Panc1 (cell line): ENCODE data around the gene GEMIN7. TPM values are rescaled to one million over a fixed set of nuclear protein-coding genes. Genes with fewer than 3 reads are reported as not detected.

ENCODE experiments used
- ATAC-seq: fragments of 200-7000 bp; cut with Tn5 transposase; 2 replicates; pipeline ENCODE4 v1.9.1; 2020; ENCODE audit warnings: mild to moderate bottlenecking, moderate library complexity
- BruUV-seq: library from RNA; stranded (reverse); fragments of 400-500 nt; replicated peaks from 2 replicates; lab custom pipeline; 2021; lab: Mats Ljungman, UMichigan
- CTCF ChIA-PET: fragments of 300-600 bp; sonication (Branson Sonifier 250); formaldehyde crosslinking; loops from one replicate; lab custom pipeline; 2022; ENCODE audit warnings: antibody characterized with exemption; lab: Charles Lee
- POLR2A ChIA-PET: fragments of 300-600 bp; sonication (Branson Sonifier 250); formaldehyde crosslinking; loops from one replicate; lab custom pipeline; 2022; ENCODE audit warnings: antibody characterized with exemption; lab: Charles Lee
- DNase-seq: peaks from one replicate; pipeline ENCODE4 v3.0.0-alpha.2; 2010; ENCODE audit warnings: low read depth, low spot score
- H3K27ac ChIP-seq: 2 replicates; pipeline ENCODE4 v1.5.1; 2011; ENCODE audit warnings: mild to moderate bottlenecking, low read length, inconsistent platforms
- H3K27me3 ChIP-seq: fragments of 200-500 bp; sonication (Bioruptor generic); 2 replicates; pipeline ENCODE4 v1.6.0; 2014; ENCODE audit warnings: low read length, inconsistent platforms; ENCODE audit not compliant: control insufficient read depth, insufficient read depth
- H3K36me3 ChIP-seq: fragments of 200-500 bp; sonication (Bioruptor generic); 2 replicates; pipeline ENCODE4 v1.5.1; 2014; ENCODE audit warnings: inconsistent platforms, mild to moderate bottlenecking, low read length, moderate library complexity; ENCODE audit not compliant: control insufficient read depth, insufficient read depth
- H3K4me1 ChIP-seq: 2 replicates; pipeline ENCODE4 v1.5.1; 2011; ENCODE audit warnings: inconsistent platforms, mild to moderate bottlenecking, low read length, moderate library complexity; ENCODE audit not compliant: control insufficient read depth, insufficient read depth
- H3K4me3 ChIP-seq, 2 experiments: 2 replicates each; pipeline ENCODE4 v1.5.1; 2011 to 2012; ENCODE audit warnings: low read depth in 2 of 2, low read length in 2 of 2, mild to moderate bottlenecking in 2 of 2, inconsistent platforms in 1 of 2, moderate library complexity in 1 of 2
- H3K9me3 ChIP-seq: fragments of 200-500 bp; sonication (Bioruptor generic); 2 replicates; pipeline ENCODE4 v1.5.1; 2014; ENCODE audit warnings: low read depth, mild to moderate bottlenecking, inconsistent platforms, low read length, moderate library complexity; ENCODE audit not compliant: control insufficient read depth, insufficient read depth
- POLR2AphosphoS5 ChIP-seq: IDR thresholded peaks from 2 replicates; pipeline ENCODE4 v1.6.1; 2012; ENCODE audit warnings: mild to moderate bottlenecking, low read depth, low read length, moderate library complexity
- SIN3A ChIP-seq: IDR thresholded peaks from 2 replicates; pipeline ENCODE4 v1.6.1; 2012; ENCODE audit warnings: low read depth, mild to moderate bottlenecking, low read length, moderate library complexity, borderline replicate concordance; ENCODE audit not compliant: insufficient read depth
- TCF7L2 ChIP-seq: IDR thresholded peaks from 2 replicates; pipeline ENCODE4 v1.6.1; 2011; ENCODE audit warnings: mild to moderate bottlenecking, low read depth, low read length, inconsistent platforms
- in situ Hi-C: cut with HindIII; loops from 2 replicates; pipeline ENCODE4 v1.10.0; 2016; ENCODE audit warnings: low sequenced_read_pairs, low pct_unique_long_range_greater_than_20kb
- intact Hi-C: fragments of 100-400 bp; cut with micrococcal nuclease; formaldehyde crosslinking; loops from one replicate; pipeline ENCODE4 v1.10.0; 2022; ENCODE audit not compliant: unreplicated experiment
- total RNA-seq: library from RNA; stranded (reverse); gene quantifications from one replicate; pipeline ENCODE4 v1.2.1, GENCODE V29; 2021; ENCODE audit not compliant: unreplicated experiment
- TF ChIP-seq, protein P1 (sequence below), 2 experiments: IDR thresholded peaks; 2 replicates each; pipeline ENCODE4 v1.6.1; 2011 to 2012; ENCODE audit warnings: low read depth in 2 of 2, control low read depth in 1 of 2, low read length in 1 of 2, mild to moderate bottlenecking in 1 of 2, moderate library complexity in 1 of 2; ENCODE audit not compliant: insufficient read depth in 1 of 2
- TF ChIP-seq, protein P2 (sequence below): fragments of 450-650 bp; IDR thresholded peaks from 2 replicates; pipeline ENCODE4 v1.5.1; 2017; ENCODE audit warnings: mild to moderate bottlenecking

The GEMIN7 gene
- total RNA-seq, 1 experiment from 2014 or later, result 29.5 TPM

DNA sequence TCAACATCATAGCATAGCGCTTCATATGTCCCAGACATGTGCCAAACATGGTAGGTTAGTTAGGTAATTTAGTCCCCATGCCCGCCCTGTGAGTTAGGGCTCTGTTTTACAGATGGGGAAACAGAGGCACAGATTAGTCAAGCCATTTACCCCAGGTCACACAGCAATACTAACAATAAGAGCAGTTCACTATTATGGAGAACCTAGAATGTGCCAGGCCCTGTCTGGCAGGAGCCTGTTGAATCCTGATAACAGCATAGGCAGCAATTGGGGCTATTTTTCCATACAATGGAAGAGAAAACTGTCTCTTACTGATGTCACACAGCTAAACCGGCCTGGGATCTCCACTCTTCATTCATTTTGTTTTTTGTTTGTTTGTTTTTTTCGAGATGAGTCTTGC lies 7.4 kb downstream of the GEMIN7 start:
- intact Hi-C loops (no loop called here), in situ Hi-C loops (no loop called here)
- BruUV-seq, result no TSS peak
- ATAC-seq, result no peak
- no peak for DNase-seq
- Histone ChIP-seq H3K4me1 (peaks cover 5% of the 10 kb centered on the region; the same call in 1 of the 2 replicates), H3K9me3 (no peaks in the 10 kb centered on the region), H3K4me3 (no peak overlapping the region), H3K27me3 (no peaks in the 10 kb centered on the region), H3K27ac (no peak overlapping the region), H3K36me3 (no peaks in the 10 kb centered on the region)
- TF ChIP-seq SIN3A (no peak), TCF7L2 (no peak), POLR2AphosphoS5 (no peak)
- TF ChIP-seq, protein P1, sequence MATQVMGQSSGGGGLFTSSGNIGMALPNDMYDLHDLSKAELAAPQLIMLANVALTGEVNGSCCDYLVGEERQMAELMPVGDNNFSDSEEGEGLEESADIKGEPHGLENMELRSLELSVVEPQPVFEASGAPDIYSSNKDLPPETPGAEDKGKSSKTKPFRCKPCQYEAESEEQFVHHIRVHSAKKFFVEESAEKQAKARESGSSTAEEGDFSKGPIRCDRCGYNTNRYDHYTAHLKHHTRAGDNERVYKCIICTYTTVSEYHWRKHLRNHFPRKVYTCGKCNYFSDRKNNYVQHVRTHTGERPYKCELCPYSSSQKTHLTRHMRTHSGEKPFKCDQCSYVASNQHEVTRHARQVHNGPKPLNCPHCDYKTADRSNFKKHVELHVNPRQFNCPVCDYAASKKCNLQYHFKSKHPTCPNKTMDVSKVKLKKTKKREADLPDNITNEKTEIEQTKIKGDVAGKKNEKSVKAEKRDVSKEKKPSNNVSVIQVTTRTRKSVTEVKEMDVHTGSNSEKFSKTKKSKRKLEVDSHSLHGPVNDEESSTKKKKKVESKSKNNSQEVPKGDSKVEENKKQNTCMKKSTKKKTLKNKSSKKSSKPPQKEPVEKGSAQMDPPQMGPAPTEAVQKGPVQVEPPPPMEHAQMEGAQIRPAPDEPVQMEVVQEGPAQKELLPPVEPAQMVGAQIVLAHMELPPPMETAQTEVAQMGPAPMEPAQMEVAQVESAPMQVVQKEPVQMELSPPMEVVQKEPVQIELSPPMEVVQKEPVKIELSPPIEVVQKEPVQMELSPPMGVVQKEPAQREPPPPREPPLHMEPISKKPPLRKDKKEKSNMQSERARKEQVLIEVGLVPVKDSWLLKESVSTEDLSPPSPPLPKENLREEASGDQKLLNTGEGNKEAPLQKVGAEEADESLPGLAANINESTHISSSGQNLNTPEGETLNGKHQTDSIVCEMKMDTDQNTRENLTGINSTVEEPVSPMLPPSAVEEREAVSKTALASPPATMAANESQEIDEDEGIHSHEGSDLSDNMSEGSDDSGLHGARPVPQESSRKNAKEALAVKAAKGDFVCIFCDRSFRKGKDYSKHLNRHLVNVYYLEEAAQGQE (IDR thresholded peaks at IDR 0.05; ENCODE audit: insufficient read depth in 1 of 2, low read depth in 2 of 2, low read length in 1 of 2), result no peak
- TF ChIP-seq, protein P2, sequence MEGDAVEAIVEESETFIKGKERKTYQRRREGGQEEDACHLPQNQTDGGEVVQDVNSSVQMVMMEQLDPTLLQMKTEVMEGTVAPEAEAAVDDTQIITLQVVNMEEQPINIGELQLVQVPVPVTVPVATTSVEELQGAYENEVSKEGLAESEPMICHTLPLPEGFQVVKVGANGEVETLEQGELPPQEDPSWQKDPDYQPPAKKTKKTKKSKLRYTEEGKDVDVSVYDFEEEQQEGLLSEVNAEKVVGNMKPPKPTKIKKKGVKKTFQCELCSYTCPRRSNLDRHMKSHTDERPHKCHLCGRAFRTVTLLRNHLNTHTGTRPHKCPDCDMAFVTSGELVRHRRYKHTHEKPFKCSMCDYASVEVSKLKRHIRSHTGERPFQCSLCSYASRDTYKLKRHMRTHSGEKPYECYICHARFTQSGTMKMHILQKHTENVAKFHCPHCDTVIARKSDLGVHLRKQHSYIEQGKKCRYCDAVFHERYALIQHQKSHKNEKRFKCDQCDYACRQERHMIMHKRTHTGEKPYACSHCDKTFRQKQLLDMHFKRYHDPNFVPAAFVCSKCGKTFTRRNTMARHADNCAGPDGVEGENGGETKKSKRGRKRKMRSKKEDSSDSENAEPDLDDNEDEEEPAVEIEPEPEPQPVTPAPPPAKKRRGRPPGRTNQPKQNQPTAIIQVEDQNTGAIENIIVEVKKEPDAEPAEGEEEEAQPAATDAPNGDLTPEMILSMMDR, result no peak
- ChIA-PET CTCF (no interaction called here), POLR2A (no interaction called here)

DNA sequence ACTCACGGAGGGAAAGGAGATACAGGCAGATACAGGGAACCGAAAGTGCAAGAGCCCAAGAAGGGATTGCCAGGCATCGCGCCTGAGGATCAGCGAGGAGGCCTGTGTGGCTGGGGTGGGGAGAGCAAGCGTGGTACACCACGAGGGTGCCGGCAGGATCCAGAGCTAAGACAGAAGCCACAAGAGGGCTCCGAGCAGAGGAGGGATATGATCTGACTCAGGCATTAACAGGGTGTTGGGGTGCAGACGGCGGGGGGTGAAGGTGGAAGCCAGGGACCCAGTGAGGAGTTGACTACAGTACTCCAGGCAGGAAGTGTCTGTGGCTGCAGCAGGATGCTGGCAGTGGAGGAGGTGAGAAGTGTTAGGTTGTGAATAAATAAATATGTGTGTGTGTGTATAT lies 8.5 kb downstream of the GEMIN7 start:
- POLR2A ChIA-PET, result interaction anchor here (0.9 kb wide), 1 partner anchor 193 kb away, joined by 11 read pairs; no protein-coding TSS in a partner anchor
- in situ Hi-C loops, result no loop called here
- intact Hi-C loops, result no loop called here
- DNase-seq (no peak), ATAC-seq (no peak)
- CTCF ChIA-PET, result no interaction called here
- H3K36me3 ChIP-seq, result peaks cover 2% of the 10 kb centered on the region; the same call in 1 of the 2 replicates
- no peak overlapping the region for H3K27ac ChIP-seq
- no peaks in the 10 kb centered on the region for H3K27me3 ChIP-seq
- no peak overlapping the region for H3K4me3 ChIP-seq
- TF ChIP-seq, protein P2, result no peak
- TF ChIP-seq TCF7L2 (no peak), SIN3A (no peak), POLR2AphosphoS5 (no peak)
- TF ChIP-seq, protein P1 (IDR thresholded peaks at IDR 0.05; ENCODE audit: insufficient read depth in 1 of 2, low read depth in 2 of 2, low read length in 1 of 2), result no peak
- BruUV-seq, result no TSS peak
- peaks cover 5% of the 10 kb centered on the region; the same call in 1 of the 2 replicates for H3K4me1 ChIP-seq
- H3K9me3 ChIP-seq, result no peaks in the 10 kb centered on the region
